Inferior parietal cortex (tissue), 1 donor: ENCODE measurements around the gene CD1C.
"Not testable (repeated sequence)": the region's sequence is repeated elsewhere in the genome, so short reads cannot be mapped to it uniquely, and the experiment has no call there.

ENCODE experiments used
- DNase-seq: peaks from one replicate; pipeline ENCODE4 v3.0.0-alpha.2; 2016; ENCODE audit errors: extremely low spot score

The CD1C gene

DNA sequence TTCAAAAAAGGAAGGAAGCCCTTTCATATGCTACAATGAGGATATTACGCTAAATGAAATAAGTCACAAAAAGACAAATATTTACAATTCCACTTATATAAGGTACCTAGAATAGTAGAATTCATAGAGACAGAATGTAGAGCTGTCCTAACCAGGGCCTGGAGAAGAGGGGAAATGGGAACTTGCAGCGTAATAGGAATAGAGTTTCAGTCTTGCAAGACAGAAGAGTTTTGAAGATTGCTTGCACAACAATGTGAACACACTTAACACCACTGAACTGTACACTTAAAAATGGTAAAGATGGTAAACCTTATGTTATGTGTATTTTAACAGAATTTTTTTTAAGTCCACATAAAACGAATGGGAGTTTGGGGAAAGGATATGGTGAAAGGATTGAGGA, 38.7 kb downstream of the CD1C start:
- no peak for DNase-seq

DNA sequence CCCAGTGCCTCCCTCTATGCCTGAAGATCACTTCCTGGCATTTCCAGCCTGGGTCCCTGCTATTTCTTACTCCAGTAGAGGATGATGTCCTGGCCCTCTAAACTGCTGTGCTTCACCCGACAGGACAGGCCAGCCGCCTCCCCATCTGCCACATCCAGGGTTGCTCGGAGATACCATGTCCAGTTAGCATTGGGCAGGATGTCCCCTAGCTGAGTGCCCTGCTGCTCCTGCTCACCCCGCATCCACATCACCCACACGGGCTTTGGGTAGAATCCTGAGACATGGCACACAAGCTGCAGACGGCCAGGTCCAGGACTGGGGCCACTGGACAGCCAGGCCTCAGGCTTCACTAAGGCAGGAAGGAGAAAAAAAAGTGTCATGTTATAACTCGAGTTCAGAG, 39.6 kb downstream of the CD1C start:
- no peak for DNase-seq

DNA sequence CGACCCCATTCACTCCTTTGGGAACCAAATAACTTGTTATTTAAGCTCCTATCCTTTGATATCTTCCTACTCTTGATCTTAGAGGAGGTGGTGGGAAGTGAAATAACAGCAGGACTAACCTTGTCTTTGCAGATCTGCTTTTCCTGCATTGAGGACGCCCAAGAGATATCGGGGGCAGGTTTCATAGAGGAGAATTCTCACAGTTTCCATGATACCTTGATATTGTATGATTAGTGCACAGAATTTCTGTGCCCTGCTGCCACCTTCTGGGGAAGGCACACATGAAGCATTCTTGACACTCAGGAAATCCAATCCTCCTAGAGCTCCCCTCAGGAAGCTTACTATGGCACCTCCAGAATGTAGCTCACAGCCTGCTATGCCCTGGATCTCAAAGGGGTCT, 40.0 kb downstream of the CD1C start:
- DNase-seq = no peak

DNA sequence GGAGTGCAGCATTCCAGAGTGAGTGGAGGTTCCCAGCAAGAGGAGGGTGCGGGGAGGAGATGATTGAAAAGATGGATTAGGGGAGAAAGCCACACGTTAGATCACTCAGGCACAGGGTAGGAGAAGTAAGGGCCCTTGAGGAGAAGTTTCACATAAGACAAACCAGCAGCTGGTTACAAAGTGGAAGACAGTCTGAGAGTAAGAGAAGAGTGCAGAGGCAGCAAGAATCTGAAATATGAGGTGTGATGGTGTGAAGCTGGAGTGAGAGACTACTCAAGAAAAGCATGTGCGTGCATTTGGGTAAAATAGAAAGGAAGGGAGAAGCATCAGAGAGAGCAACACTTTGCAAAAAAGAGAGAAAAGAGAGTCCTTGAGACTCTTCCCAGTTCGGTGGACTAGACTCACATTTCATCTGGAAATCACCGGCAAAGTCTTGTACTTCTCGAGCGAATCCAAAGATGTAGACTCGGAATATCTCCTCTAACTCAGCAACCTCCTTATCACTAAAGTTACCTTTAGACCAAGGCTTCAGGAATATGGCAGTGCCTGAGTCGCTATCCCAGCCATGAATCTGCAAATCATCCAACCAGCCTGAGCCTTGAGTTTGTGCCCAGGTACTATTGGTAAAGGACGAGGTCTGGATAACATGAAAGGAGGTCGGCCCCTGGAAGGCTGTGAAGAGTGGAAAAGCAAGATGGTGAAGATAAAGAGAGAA, 40.8 kb downstream of the CD1C start:
- no peak for DNase-seq

DNA sequence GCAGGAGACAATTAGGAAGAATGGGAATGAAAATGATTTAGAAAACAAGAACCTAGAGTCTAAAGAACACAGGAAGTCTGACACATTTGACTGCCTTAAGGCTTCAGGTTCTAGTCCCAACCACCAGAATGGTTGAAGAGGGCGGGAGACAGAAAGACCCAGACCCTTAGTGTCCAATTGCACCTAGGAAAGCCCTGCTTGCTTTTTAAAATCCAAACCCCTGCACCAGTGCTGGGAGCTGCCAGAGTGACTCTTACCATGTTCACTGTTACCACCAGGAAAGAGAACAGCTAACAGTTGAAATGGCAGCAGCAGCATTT, 41.3 kb downstream of the CD1C start:
- no peak for DNase-seq

DNA sequence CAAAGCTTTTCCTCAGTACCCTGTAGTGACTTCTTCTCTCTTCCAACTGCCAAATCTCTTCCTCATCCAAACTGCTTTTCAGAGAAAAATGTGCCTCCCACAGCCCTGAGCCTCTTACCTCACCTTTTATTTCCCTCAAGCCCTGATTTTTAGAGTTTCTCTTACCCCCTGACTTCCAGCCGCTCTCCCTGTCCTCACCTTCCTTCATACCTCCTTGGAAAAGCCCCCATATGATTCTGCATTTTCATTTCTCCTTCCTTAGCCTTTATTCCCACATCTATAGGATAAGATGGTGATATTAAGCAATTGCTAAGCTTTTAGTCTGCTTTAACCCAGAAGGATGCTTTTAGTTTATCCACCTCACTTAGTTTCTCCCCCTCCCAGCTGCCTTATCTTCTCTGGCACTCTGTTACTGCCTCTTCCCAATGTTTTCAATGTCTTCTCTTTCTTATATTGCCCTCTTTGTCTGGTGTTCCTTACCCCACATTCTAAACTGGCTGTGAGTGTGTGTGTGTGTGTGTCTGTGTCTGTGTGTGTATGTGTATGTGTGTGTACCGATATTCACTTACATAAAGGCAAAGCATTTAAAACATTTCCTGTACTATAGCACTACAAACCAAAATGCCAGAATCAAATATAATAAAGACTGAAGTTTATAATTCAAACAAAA, 41.9 kb downstream of the CD1C start, which contains the start of gene CD1B:
TSS of gene CD1B (minus strand) at position 51 of the 670 bp plus-strand sequence. CDS start 108 bp downstream, outside the sequence.
- no peak for DNase-seq

DNA sequence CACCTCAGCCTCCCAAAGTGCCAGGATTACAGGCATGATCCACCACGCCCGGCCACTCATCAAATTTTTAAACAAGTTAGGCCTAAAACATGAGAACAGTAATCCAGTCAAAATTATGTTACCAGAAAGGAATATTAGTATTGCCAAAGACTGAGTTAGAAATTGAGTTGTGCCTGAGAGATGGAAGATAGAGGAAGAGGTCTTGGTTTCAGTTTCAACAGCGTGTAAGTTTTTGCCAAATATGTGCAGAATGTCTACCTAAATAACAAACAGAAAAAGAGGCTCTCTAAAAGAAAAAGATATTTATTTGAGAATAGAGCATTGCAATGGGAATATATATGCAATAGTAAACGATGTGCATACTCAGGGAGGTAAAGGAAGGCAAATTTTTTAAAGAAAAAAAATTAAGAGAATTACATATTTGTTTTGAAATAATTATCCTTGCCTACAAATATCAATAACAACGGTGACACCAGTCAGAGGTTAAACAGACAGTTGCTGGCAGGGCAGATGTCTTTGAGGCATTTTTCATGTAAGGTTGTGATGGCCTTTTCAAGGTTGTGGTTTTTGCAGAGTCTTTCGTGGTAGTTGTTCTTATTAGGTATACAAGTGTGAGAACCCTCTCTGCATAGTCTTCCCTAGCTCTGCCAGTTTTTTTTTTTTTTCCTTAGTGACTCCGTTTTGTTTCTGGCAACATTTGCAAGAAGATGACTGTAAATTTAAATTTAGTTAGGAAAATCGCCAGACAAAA, 43.9 kb downstream of the CD1C start:
- no peak for DNase-seq

DNA sequence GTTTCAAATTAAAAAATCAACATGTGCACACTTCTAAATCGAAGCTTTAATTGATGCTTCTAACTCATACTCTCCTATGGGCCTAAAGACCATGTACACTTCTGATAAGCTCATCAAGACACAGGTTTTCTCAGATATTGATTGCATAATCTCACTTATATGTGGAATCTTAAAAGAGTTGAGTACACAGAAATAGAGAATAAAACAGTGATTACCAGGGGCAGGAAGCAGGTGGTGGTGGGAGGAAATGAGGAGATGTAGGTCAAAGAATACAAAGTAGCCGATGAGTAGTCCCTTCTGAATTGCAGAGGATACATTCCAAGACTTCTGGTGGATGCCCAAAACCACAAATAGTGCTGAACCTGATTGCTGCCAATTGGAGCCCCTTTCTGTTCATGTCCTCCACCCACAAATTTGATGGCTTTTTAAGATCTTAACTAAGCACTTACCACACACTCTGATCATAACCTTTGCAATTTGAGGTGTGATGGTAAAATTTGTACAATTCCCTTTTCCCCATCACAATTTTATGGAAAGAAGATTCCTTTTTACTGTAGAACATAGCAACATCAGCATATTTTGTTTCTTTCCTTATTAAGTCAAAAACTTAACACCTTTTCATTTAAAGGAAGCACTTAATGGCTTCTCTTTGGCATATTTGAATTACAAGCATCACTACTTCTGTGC, 44.9 kb downstream of the CD1C start:
- DNase-seq = no peak

DNA sequence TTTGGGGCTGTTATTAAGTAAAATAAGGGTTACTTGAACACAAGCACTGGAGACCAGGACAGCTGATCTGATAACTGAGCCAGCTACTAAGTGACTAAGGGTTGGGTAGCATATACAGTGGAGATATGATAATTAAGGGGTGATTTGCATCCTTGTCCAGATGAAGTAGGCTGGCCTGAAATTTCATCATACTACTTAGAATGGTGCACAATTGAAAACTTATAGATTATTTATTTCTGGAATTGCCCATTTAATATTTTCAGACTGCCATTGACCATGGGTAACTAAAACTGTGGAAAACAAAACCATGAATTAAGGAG, 45.5 kb downstream of the CD1C start:
- DNase-seq = no peak

DNA sequence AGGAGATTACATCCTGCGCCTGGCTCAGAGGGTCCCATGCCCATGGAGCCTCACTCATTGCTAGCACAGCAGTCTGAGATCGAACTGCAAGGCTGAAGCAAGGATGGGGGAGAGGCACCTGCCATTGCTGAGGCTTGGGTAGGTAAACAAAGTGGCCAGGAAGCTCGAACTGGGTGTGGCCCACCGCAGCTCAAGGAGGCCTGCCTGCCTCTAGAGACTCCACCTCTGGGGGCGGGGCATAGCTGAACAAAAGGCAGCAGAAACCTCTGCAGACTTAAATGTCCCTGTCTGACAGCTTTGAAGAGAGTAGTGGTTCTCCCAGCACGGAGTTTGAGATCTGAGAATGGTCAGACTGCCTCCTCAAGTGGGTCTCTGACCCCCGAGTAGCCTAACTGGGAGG, 46.7 kb downstream of the CD1C start:
- not testable (repeated sequence) for DNase-seq
